HepG2 (cell line): ENCODE data around the gene PCGF5. TPM values are rescaled to one million over a fixed set of nuclear protein-coding genes. Genes with fewer than 3 reads are reported as not detected.

ENCODE experiments used
- ATAC-seq: fragments of 200-7000 bp; cut with Tn5 transposase; 3 replicates; pipeline ENCODE4 v1.9.1; 2020; ENCODE audit warnings: mild to moderate bottlenecking, moderate library complexity
- BruUV-seq: library from RNA; stranded (reverse); fragments of 400-500 nt; replicated peaks from 2 replicates; lab custom pipeline; 2021; lab: Mats Ljungman, UMichigan
- CTCF ChIA-PET: fragments of 300-600 bp; formaldehyde crosslinking; extraction: SDS; loops from one replicate; lab custom pipeline; 2021; ENCODE audit warnings: low total read pairs, inconsistent platforms, low intra/inter-chr PET ratio; lab: Yijun Ruan, JAX
- POLR2A ChIA-PET: fragments of 350-600 bp; sonication (Branson Sonifier 250); formaldehyde crosslinking; loops from one replicate; lab custom pipeline; 2020; ENCODE audit warnings: antibody characterized with exemption, inconsistent platforms; lab: Yijun Ruan, JAX
- DNase-seq: peaks from one replicate; pipeline ENCODE4 v3.0.0-alpha.2; 2015; ENCODE audit warnings: low spot score
- FAIRE-seq: peaks from 3 replicates; lab custom pipeline; 2011; peaks lifted over from hg19 to GRCh38; lab: Jason Lieb, UNC
- H2AFZ ChIP-seq: one replicate; pipeline ENCODE4 v1.6.1; 2011; ENCODE audit warnings: low read length, inconsistent platforms
- H3K27ac ChIP-seq: fragments of 300-600 bp; 3 replicates; pipeline ENCODE4 v1.8.0; 2011; ENCODE audit warnings: mixed run types, mild to moderate bottlenecking, mixed read lengths, low read length, inconsistent platforms; ENCODE audit not compliant: insufficient read depth; ENCODE audit errors: extremely low read length
- H3K27me3 ChIP-seq, 2 experiments: fragments of 200-600 bp in 1 of 2; 2 replicates in 1 of 2; 3 replicates in 1 of 2; pipeline versions ENCODE4 v1.6.0 to v1.8.0; 2011; ENCODE audit warnings: low read length in 2 of 2, mild to moderate bottlenecking in 2 of 2, moderate library complexity in 2 of 2, inconsistent platforms in 1 of 2; ENCODE audit not compliant: insufficient read depth in 2 of 2, control insufficient read depth in 1 of 2
- H3K36me3 ChIP-seq, 2 experiments: fragments of 200-600 bp in 1 of 2; replicated peaks in 1 of 2; 2 replicates in 1 of 2; 3 replicates in 1 of 2; pipeline versions ENCODE4 v1.5.1 to v1.8.0; 2011; ENCODE audit warnings: low read length in 2 of 2, inconsistent platforms in 1 of 2; ENCODE audit not compliant: insufficient read depth in 2 of 2, control insufficient read depth in 1 of 2
- H3K4me1 ChIP-seq: 2 replicates; pipeline ENCODE4 v1.5.1; 2012; ENCODE audit warnings: low read length, inconsistent platforms; ENCODE audit not compliant: insufficient read depth
- H3K4me2 ChIP-seq: 2 replicates; pipeline ENCODE4 v1.6.0; 2011; ENCODE audit warnings: low read depth, low read length, inconsistent platforms
- H3K4me3 ChIP-seq, 3 experiments: fragments of 200-600 bp in 1 of 3; sonication (generic), shearing (Covaris generic) in 1 of 3; replicated peaks in 1 of 3; 2 replicates each; pipeline ENCODE4 v1.5.1; 2011 to 2016; ENCODE audit warnings: low read length in 3 of 3, inconsistent platforms in 2 of 3, low read depth in 2 of 3, mild to moderate bottlenecking in 2 of 3, control low read depth in 1 of 3, mixed read lengths in 1 of 3; ENCODE audit not compliant: insufficient read depth in 1 of 3
- H3K79me2 ChIP-seq: one replicate; pipeline ENCODE4 v1.6.1; 2011; ENCODE audit warnings: low read length, inconsistent platforms; ENCODE audit not compliant: insufficient read depth
- H3K9ac ChIP-seq: 2 replicates; pipeline ENCODE4 v1.6.0; 2011; ENCODE audit warnings: mild to moderate bottlenecking, low read depth, low read length, inconsistent platforms; ENCODE audit not compliant: insufficient read depth
- H3K9me3 ChIP-seq: 2 replicates; pipeline ENCODE4 v1.5.1; 2012; ENCODE audit warnings: mild to moderate bottlenecking, low read length
- H4K20me1 ChIP-seq: 2 replicates; pipeline ENCODE4 v1.6.0; 2011; ENCODE audit warnings: inconsistent platforms, mild to moderate bottlenecking, low read length, moderate library complexity; ENCODE audit not compliant: insufficient read depth
- BCL6 ChIP-seq: IDR thresholded peaks from 2 replicates; pipeline ENCODE4 v1.6.1; 2016; ENCODE audit warnings: missing genetic modification reagents, missing compliant biosample characterization
- FOXA1 ChIP-seq, 2 experiments: fragments of 450-650 bp in 1 of 2; sonication (generic) in 1 of 2; formaldehyde crosslinking in 1 of 2; IDR thresholded peaks; 2 replicates each; pipeline versions ENCODE4 v1.4.0 to v1.6.1; 2016 to 2020; ENCODE audit warnings: missing genetic modification reagents in 1 of 2
- ISL2 ChIP-seq: sonication (generic); formaldehyde crosslinking; IDR thresholded peaks from 2 replicates; pipeline ENCODE4 v1.5.0; 2020; ENCODE audit warnings: missing genetic modification reagents
- ZNF224 ChIP-seq: sonication (generic); formaldehyde crosslinking; IDR thresholded peaks from 2 replicates; pipeline ENCODE4 v1.5.0; 2020; ENCODE audit warnings: mild to moderate bottlenecking, missing genetic modification reagents
- ZNF383 ChIP-seq: sonication (generic); formaldehyde crosslinking; IDR thresholded peaks from 2 replicates; pipeline ENCODE4 v1.4.0; 2020; ENCODE audit warnings: missing genetic modification reagents, mild to moderate bottlenecking, borderline replicate concordance
- ZNF496 ChIP-seq: sonication (generic); formaldehyde crosslinking; IDR thresholded peaks from 2 replicates; pipeline ENCODE4 v1.8.1; 2023; ENCODE audit warnings: mild to moderate bottlenecking, moderate library complexity, missing genetic modification reagents; ENCODE audit not compliant: insufficient replicate concordance
- ZNF891 ChIP-seq: sonication (generic); formaldehyde crosslinking; IDR thresholded peaks from 2 replicates; pipeline ENCODE4 v1.5.0; 2020; ENCODE audit warnings: mild to moderate bottlenecking, missing genetic modification reagents
- WGBS: methylation state at CpG from one replicate; pipeline ENCODE4 v1.1.6; 2017; ENCODE audit warnings: low lambda C conversion rate; 5-methylcytosine and 5-hydroxymethylcytosine counted together
- in situ Hi-C: cut with HindIII; loops from 2 replicates; pipeline ENCODE4 v1.10.0; 2017; ENCODE audit warnings: low pct_unique_long_range_greater_than_20kb; ENCODE audit not compliant: extremely low pct_ligation_motif_present
- intact Hi-C: fragments of 100-400 bp; cut with micrococcal nuclease; formaldehyde crosslinking; loops from one replicate; pipeline ENCODE4 v1.10.0; 2022; ENCODE audit not compliant: unreplicated experiment
- polyA plus RNA-seq, 8 experiments: library from polyadenylated mRNA; depleted of rRNA in 3 of 8; stranded (reverse) in 7 of 8; unstranded in 1 of 8; fragments of >200 nt; fragmentation: Illumina TruSeq in 4 of 8; extraction: Trizol in 4 of 8; gene quantifications; 2 replicates each; pipeline versions ENCODE4 v1.2.1 to v1.2.3, GENCODE V29; 2011 to 2016; ENCODE audit warnings: low read depth in 4 of 8, missing spikeins in 1 of 8, mixed read lengths in 1 of 8; ENCODE audit not compliant: insufficient read depth in 1 of 8
- total RNA-seq, 5 experiments: library from RNA; depleted of rRNA; stranded (reverse); fragments of >200 nt; fragmentation: Illumina TruSeq; extraction: Trizol; gene quantifications; 2 replicates each; pipeline ENCODE4 v1.2.3, GENCODE V29; 2016; ENCODE audit warnings: low read depth in 1 of 5
- TF ChIP-seq, protein P1 (sequence below): sonication (generic); formaldehyde crosslinking; IDR thresholded peaks from 2 replicates; pipeline ENCODE4 v1.4.0; 2020; ENCODE audit warnings: mild to moderate bottlenecking, low read depth, missing genetic modification reagents
- TF ChIP-seq, protein P2 (sequence below): sonication (generic); formaldehyde crosslinking; IDR thresholded peaks from 2 replicates; pipeline ENCODE4 v1.4.0; 2020; ENCODE audit warnings: missing genetic modification reagents
- TF ChIP-seq, protein P3 (sequence below): sonication (generic); formaldehyde crosslinking; IDR thresholded peaks from 2 replicates; pipeline ENCODE4 v1.4.0; 2020; ENCODE audit warnings: missing genetic modification reagents, borderline replicate concordance

Gene PCGF5
- total and polyA plus RNA-seq, 2 of the 13 experiments (the other 11 are each of a cell fraction or from before 2014, with no cell fraction given), result 61.3 to 138 TPM

DNA sequence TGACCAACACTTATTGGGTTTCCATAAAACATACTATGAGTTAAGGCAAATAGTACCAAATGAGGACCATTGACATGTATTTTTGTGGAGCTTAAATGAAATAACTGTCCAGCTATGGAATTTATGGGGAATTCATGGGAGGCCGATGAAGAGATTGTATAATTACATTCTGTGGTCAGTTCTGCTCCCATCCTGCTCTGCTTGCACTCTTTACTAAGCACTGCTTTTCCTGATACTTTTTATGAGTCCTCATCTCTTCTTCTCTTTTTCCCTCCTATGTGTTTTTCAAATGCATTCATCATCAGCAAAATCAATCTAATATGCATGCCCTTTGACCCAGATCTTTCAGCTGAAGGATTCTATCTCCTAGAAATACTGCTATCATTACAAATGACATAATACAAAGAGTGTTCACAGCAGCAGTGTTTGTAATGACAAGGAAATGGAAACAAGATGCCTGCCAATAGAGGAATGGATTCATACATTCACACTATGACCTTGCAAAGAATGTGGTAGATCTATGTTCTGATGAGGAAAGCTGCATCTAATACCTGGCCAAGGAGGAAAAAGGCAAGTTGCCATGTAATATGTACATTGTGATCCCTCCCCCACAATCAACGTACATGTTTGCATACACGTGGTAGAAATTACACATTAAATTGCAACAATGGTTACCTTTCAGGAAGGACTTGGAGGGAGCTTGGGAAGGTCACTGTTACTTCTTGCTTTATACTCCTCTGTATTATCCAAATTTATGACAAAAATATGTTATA is 73.9 kb downstream of the PCGF5 start (continued):
- TF ChIP-seq ZNF383 (CRISPR knock-in tag), result no peak
- TF ChIP-seq FOXA1 (IDR thresholded peaks at IDR 0.05), result no peak
- no peak for TF ChIP-seq FOXA1 (CRISPR knock-in tag; IDR thresholded peaks at IDR 0.05)

DNA sequence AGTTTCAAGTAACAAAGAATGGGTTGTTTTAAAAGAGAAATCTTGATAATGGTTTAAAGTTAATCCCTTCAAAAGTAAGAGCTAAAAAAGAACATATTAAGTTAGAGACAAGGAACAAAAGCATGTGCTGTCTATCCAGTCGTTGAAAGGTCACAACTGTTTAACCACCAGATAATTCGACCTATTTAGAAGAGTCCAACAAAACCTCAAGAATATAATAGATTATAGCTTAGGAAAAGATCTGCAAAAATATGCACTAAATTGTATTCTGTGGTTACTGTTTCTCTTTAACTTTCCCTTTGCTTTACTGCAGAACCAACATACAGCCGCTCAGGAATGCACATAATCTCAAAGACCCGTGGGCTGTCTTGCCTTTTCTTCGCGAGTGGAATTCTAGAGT is 74.9 kb downstream of the PCGF5 start:
- no peak overlapping the region for H3K9ac ChIP-seq
- CTCF ChIA-PET, result no interaction called here
- H3K36me3 ChIP-seq, result no peaks in the 10 kb centered on the region
- intact Hi-C loops (no loop called here), in situ Hi-C loops (loop anchor here (5.0 to 10.0 kb wide), 2 partner anchors 77 to 259 kb away; no protein-coding TSS in a partner anchor)
- WGBS, result 2% methylated on average over 6 of the region's 6 CpGs
- H3K27me3 ChIP-seq, result peaks cover under 1 to 12% of the 10 kb centered on the region in 2 experiments; a peak in 1 of 5 replicates
- H2AFZ ChIP-seq, result no peak overlapping the region
- H3K9me3 ChIP-seq, result no peaks in the 10 kb centered on the region
- H3K4me1 ChIP-seq, result peaks cover 16% of the 10 kb centered on the region
- ATAC-seq, result no peak
- no peak for FAIRE-seq
- no TSS peak for BruUV-seq
- POLR2A ChIA-PET, result no interaction called here
- TF ChIP-seq, protein P1, sequence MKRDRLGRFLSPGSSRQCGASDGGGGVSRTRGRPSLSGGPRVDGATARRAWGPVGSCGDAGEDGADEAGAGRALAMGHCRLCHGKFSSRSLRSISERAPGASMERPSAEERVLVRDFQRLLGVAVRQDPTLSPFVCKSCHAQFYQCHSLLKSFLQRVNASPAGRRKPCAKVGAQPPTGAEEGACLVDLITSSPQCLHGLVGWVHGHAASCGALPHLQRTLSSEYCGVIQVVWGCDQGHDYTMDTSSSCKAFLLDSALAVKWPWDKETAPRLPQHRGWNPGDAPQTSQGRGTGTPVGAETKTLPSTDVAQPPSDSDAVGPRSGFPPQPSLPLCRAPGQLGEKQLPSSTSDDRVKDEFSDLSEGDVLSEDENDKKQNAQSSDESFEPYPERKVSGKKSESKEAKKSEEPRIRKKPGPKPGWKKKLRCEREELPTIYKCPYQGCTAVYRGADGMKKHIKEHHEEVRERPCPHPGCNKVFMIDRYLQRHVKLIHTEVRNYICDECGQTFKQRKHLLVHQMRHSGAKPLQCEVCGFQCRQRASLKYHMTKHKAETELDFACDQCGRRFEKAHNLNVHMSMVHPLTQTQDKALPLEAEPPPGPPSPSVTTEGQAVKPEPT (CRISPR knock-in tag), result no peak
- TF ChIP-seq BCL6 (CRISPR knock-in tag), result no peak
- TF ChIP-seq, protein P2, sequence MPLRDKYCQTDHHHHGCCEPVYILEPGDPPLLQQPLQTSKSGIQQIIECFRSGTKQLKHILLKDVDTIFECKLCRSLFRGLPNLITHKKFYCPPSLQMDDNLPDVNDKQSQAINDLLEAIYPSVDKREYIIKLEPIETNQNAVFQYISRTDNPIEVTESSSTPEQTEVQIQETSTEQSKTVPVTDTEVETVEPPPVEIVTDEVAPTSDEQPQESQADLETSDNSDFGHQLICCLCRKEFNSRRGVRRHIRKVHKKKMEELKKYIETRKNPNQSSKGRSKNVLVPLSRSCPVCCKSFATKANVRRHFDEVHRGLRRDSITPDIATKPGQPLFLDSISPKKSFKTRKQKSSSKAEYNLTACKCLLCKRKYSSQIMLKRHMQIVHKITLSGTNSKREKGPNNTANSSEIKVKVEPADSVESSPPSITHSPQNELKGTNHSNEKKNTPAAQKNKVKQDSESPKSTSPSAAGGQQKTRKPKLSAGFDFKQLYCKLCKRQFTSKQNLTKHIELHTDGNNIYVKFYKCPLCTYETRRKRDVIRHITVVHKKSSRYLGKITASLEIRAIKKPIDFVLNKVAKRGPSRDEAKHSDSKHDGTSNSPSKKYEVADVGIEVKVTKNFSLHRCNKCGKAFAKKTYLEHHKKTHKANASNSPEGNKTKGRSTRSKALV (CRISPR knock-in tag), result no peak
- TF ChIP-seq ZNF224 (CRISPR knock-in tag), result no peak
- TF ChIP-seq ZNF891 (CRISPR knock-in tag), result no peak
- TF ChIP-seq, protein P3, sequence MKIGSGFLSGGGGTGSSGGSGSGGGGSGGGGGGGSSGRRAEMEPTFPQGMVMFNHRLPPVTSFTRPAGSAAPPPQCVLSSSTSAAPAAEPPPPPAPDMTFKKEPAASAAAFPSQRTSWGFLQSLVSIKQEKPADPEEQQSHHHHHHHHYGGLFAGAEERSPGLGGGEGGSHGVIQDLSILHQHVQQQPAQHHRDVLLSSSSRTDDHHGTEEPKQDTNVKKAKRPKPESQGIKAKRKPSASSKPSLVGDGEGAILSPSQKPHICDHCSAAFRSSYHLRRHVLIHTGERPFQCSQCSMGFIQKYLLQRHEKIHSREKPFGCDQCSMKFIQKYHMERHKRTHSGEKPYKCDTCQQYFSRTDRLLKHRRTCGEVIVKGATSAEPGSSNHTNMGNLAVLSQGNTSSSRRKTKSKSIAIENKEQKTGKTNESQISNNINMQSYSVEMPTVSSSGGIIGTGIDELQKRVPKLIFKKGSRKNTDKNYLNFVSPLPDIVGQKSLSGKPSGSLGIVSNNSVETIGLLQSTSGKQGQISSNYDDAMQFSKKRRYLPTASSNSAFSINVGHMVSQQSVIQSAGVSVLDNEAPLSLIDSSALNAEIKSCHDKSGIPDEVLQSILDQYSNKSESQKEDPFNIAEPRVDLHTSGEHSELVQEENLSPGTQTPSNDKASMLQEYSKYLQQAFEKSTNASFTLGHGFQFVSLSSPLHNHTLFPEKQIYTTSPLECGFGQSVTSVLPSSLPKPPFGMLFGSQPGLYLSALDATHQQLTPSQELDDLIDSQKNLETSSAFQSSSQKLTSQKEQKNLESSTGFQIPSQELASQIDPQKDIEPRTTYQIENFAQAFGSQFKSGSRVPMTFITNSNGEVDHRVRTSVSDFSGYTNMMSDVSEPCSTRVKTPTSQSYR (CRISPR knock-in tag), result no peak
- no peak for TF ChIP-seq ZNF496 (CRISPR knock-in tag)
- no peak for TF ChIP-seq ISL2
- no peaks in the 10 kb centered on the region for H4K20me1 ChIP-seq
- no peak overlapping the region for H3K4me3 ChIP-seq
- H3K79me2 ChIP-seq, result no peaks in the 10 kb centered on the region
- no peak overlapping the region for H3K4me2 ChIP-seq
- no peak for DNase-seq
- no peak overlapping the region for H3K27ac ChIP-seq
